SJCRH30 (cell line): ENCODE data around the gene UTP11. TPM values are rescaled to one million over a fixed set of nuclear protein-coding genes. Genes with fewer than 3 reads are reported as not detected.

Experiments
- DNase-seq, 2 experiments: peaks; one replicate each; pipeline ENCODE4 v3.0.0-alpha.2; 2015 to 2020
- H3K27ac ChIP-seq: fragments of 250-450 bp; sonication (Bioruptor Pico); 2 replicates; pipeline ENCODE4 v1.5.1; 2020; ENCODE audit warnings: mild to moderate bottlenecking, moderate library complexity
- H3K27me3 ChIP-seq: fragments of 250-450 bp; sonication (Bioruptor Pico); 2 replicates; pipeline ENCODE4 v1.5.1; 2020; ENCODE audit warnings: mild to moderate bottlenecking, moderate library complexity
- H3K36me3 ChIP-seq: fragments of 250-450 bp; sonication (Bioruptor Pico); 2 replicates; pipeline ENCODE4 v1.5.1; 2020; ENCODE audit warnings: mild to moderate bottlenecking, moderate library complexity
- H3K4me1 ChIP-seq: fragments of 250-450 bp; sonication (Bioruptor Pico); 2 replicates; pipeline ENCODE4 v1.5.1; 2020; ENCODE audit warnings: mild to moderate bottlenecking, moderate library complexity
- H3K4me3 ChIP-seq: fragments of 250-450 bp; sonication (Bioruptor Pico); 2 replicates; pipeline ENCODE4 v1.5.1; 2020; ENCODE audit warnings: mild to moderate bottlenecking, moderate library complexity
- H3K9me3 ChIP-seq: fragments of 250-450 bp; sonication (Bioruptor Pico); replicated peaks from 2 replicates; pipeline ENCODE4 v1.5.1; 2020; ENCODE audit warnings: mild to moderate bottlenecking, moderate library complexity
- total RNA-seq: library from RNA; depleted of rRNA; stranded (reverse); fragments of >200 nt; shearing (Covaris generic); gene quantifications from 2 replicates; pipeline ENCODE4 v1.2.3, GENCODE V29; 2014

UTP11 gene
- total RNA-seq, 1 experiment from 2014 or later = 128 TPM

DNA sequence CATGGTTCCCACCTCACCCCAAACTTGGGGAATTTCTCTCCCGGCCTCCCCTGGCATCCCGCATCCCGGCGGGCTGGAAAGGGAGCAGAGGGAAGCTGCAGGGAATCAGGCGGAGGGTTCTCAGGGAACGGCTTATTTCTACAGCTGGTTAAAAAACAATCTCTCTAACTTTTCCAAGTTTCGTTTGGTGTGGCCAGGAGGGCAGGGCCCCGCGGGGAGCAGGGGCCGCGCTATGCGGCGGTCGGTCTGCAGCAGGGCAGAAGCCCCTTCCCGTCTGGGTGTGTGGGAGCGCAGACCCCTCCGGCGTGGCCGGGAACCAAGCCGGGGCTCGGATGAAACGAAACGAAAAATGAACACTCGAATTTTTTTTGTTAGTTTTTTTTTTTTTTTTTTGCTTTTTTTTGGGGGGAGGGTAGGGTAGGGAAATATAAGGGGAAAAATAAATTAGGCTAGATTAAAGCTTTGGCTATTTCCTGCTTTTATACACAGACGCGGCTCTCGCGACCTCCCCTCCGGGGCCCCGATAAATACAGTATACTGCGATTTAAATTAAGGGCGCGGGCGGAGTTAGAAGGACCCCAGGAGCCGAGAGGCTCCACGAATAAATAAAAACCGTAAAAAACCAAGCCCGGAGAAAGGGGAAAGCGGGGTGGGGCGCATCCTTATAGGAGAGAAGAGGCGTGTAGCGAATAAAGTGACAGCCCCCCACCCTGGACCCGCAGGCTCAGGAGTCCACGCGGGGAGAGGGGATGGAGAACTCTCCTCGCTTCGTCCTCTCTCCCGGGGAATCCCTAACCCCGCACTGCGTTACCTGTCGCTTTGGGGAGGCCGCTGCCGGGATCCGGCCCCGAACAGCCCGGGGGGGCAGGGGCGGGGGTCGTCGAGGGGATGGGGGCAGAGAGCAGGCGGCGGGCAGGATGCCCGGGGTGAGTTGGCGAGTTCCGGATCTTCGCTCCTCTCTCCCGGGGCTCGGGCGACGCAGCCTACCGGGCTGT is 32.0 kb downstream of the UTP11 start:
- Histone ChIP-seq H3K9me3 (no peaks in the 10 kb centered on the region), H3K4me1 (no peaks in the 10 kb centered on the region), H3K36me3 (no peaks in the 10 kb centered on the region), H3K4me3 (peak overlapping the region; percentile 19; the same call in 1 of the 2 replicates), H3K27me3 (no peaks in the 10 kb centered on the region), H3K27ac (no peak overlapping the region)
- DNase-seq = no peak

DNA sequence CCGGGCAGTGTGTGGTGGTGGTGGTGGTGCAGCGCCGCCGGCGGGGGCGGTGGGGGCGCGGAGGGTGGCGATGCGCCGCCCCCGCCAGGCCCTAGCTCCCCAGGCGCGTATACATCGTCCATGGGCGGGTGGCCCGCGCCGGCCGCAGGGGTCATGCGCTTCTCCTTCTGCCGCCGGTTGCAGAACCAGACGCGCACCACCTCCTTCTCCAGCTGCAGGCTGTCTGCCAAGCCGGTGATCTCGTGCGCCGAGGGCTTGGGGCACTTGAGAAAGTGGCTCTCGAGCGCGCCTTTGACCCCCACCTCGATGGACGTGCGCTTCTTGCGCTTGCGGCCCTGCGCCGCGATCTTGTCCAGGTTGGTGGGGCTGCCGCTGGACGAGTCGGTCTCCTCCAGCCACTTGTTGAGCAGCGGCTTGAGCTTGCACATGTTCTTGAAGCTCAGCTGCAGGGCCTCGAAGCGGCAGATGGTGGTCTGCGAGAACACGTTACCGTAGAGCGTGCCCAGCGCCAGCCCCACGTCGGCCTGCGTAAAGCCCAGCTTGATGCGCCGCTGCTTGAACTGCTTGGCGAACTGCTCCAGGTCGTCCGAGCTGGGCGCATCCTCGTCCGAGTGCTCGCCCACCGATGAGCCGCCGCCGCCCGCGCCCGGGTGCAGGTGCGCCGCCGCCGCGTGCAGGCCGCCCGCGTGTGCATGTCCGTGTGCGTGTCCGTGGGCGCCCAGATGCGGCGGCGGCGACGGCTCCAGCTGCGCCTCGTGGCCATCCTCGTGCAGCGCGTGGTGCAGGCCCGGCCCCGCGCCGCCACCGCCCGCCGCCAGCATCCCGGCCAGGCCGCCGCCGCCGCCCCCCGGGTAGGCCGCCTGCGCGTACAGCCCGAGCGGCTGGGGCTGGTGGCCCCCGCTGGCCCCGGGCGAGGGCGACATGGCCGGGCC is 33.1 kb downstream of the UTP11 start:
- Histone ChIP-seq H3K4me3 (peak overlapping the region; percentile 19; the same call in 1 of the 2 replicates), H3K9me3 (no peaks in the 10 kb centered on the region), H3K27me3 (no peaks in the 10 kb centered on the region), H3K4me1 (peaks cover 5% of the 10 kb centered on the region; the same call in 1 of the 2 replicates), H3K36me3 (no peaks in the 10 kb centered on the region), H3K27ac (no peak overlapping the region)
- DNase-seq = no peak

DNA sequence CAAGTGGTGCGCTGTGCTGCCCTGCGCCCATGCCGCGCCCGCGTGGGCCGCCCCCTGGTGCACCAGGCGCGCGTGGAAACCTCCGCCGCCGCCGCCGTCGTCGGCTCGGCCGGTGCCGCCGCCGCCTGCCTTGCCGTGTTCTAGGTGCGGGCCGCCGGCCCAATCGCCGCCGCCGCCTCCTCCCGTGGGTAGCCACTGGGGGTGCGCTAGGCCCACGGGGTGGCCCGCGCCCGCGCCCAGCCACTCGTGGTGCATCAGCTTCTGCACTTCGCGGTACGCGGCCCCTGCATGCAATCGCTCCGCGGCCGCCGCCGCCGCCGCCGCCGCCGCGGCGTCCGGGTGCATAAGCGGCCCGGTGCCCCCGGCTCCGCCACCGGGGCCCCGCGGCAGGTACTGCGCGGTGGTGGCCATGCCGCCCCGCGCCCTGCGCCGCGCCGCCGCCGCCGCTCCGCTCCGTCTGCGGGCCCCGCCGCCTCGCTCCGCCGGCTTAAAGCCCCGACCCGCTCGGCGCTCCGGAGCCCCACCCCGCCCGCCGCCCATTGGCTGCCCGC is 33.9 kb downstream of the UTP11 start, which contains the start of gene POU3F1:
TSS of gene POU3F1 (minus strand) at position 461 of the 551 bp plus-strand sequence. CDS start at position 411, 50 bp downstream.
- H3K9me3 ChIP-seq = no peaks in the 10 kb centered on the region

GRCh38 chr1:38046884-38047602 is 34.5 kb downstream of the UTP11 start:
- Histone ChIP-seq H3K4me3 (peak overlapping the region; percentile 69), H3K27ac (peak overlapping the region; percentile 27; the same call in 1 of the 2 replicates), H3K36me3 (no peaks in the 10 kb centered on the region), H3K9me3 (no peaks in the 10 kb centered on the region), H3K27me3 (no peaks in the 10 kb centered on the region), H3K4me1 (peaks cover 8% of the 10 kb centered on the region; the same call in 1 of the 2 replicates)
- peak; percentile 93 to 94 for DNase-seq

More for the DNA sequence above, 33.9 kb downstream of the UTP11 start, which contains the start of gene POU3F1:
- peaks cover 8% of the 10 kb centered on the region; the same call in 1 of the 2 replicates for H3K4me1 ChIP-seq
- no peaks in the 10 kb centered on the region for H3K27me3 ChIP-seq
- no peak for DNase-seq
- H3K36me3 ChIP-seq = no peaks in the 10 kb centered on the region
- peak within 1 kb of the TSS; percentile 27; the same call in 1 of the 2 replicates for H3K27ac ChIP-seq
- H3K4me3 ChIP-seq = peak within 1 kb of the TSS; percentile 69

DNA sequence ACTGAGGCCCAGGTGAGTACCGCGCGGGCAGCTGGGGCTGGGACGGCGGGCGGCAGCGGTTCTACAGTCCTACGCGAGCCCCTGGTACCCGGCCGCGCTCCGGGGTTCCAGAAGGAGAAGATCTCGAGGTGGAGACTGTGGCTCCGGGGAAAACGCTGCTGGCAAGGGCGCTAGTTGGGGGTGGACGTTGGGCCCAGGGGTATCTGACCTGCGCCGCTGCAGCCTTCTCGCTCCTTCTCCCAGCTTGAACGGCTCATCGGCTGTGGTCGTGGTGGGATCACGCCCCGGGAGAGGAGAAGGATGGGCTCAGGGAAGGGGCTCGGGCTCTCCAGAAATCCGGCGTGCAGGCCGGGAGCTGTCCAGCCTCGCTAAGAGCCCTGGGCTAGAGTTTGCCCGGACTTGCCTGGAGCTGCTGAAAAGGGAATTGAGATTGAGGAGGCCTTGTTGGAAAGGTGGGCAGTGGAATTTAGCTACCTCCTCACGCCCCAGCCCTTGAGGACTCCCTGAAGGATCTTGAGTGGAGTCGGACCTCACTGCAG is 35.1 kb downstream of the UTP11 start:
- Histone ChIP-seq H3K36me3 (no peaks in the 10 kb centered on the region), H3K27me3 (no peaks in the 10 kb centered on the region), H3K4me1 (peaks cover 8% of the 10 kb centered on the region; the same call in 1 of the 2 replicates), H3K4me3 (peak overlapping the region; percentile 69), H3K9me3 (no peaks in the 10 kb centered on the region), H3K27ac (no peak overlapping the region; the same call in 1 of the 2 replicates)
- peak; percentile 60 for DNase-seq

DNA sequence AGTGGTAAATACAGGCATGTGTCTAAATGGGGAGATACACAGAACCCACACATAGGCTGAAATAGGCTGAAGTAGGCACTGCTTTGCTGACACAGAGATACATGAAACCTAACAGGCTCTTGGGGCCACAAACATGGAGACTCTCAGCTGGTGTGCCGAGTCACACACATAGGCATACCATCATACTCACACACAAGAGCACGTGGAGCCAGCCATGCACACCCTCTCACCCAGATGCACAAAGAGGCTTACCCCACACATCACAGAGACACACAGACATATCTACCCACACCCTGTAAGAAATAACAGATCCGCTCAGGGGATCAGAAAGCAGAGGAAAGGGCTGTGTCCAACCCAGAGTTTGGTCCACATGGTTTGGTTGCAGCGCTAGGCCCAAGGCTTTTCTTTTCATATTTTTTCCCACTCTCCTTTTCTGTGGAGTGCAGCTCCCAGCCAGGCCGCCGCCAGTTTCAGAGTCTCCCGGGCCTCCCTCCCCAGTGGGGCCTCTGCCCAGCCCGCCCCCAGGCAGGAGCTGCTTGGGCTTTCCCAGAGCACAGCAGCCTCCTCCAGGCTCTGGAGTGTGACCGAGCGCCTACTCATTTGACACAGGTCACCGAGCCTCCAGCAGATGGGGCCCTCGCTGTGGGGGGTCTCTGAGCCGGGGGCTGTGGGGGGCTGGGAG is 38.0 kb downstream of the UTP11 start:
- no peaks in the 10 kb centered on the region for H3K9me3 ChIP-seq
- no peaks in the 10 kb centered on the region for H3K36me3 ChIP-seq
- DNase-seq = peak; percentile 70 to 78
- peaks cover 8% of the 10 kb centered on the region; the same call in 1 of the 2 replicates for H3K4me1 ChIP-seq
- peak overlapping the region; percentile 17; the same call in 1 of the 2 replicates for H3K27ac ChIP-seq
- no peak overlapping the region; the same call in 1 of the 2 replicates for H3K4me3 ChIP-seq
- H3K27me3 ChIP-seq = no peaks in the 10 kb centered on the region

GRCh38 chr1:38051079-38051543 is 38.6 kb downstream of the UTP11 start:
- no peak overlapping the region for H3K4me3 ChIP-seq
- peaks cover 8% of the 10 kb centered on the region; the same call in 1 of the 2 replicates for H3K4me1 ChIP-seq
- DNase-seq = no peak
- no peak overlapping the region; the same call in 1 of the 2 replicates for H3K27ac ChIP-seq
- H3K36me3 ChIP-seq = no peaks in the 10 kb centered on the region
- no peaks in the 10 kb centered on the region for H3K27me3 ChIP-seq
- no peaks in the 10 kb centered on the region for H3K9me3 ChIP-seq

DNA sequence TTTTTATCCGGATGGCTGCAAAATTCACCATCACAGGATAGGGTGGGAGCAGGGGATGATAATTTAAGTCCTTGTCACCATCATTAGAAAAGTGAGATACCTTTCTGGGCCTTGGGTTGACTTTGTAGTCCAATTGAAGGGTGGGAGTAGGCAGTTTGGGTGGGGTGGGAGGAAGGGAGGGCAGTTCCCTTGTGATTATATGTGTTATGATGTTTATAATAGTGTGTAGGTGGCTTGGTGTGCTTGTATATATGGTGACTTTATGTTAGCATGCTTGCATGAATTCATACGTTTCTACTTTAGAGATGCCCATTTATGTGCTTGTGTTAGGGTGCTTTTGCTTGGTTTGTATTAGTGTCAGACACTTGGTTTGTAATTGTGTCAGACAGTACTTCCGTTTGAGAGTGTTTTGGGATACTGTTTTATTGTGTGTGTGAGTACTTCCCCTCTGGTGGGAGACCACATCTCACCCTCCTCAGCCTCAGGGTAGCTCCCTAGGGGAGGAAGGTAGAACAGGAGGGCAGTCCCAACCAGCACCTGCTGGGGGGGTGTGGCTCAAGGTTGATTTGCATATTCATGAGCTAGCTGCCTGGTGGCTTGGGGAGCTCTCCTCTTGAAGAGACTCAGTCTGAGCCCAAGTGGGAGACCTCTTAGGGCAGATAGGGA is 40.3 kb downstream of the UTP11 start:
- H3K27ac ChIP-seq = no peak overlapping the region
- DNase-seq = no peak

DNA sequence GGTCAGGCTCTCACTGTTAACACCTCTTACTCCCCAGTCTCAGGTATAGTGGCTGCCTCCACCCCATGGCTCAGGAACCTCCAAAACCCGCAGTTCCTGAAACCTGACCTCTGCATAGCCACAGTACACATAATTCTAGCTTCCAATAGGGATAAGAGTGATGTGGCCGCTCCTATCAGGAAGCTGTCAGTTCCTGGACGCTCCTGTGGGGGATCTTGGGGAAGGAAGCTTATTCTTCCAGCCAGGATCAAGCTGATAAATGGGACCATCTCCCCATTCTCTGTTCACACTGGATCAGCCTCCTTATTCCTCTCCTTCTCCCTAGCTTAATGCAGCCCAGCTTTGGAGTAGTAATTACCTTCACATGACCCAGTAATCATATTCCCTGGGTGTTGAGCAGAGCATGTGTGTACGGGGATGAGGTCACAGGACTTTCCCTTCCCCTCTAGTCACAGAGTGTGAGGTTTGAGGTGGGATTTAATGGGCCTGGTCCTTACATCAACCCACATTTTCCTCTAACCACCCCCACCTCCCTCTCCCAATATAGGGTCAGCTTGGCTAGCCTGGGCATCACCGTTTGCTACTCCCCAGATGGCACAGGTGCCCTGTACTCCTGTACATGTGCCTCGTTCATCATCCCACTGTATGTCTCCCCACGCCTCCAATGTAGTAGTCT is 41.0 kb downstream of the UTP11 start:
- Histone ChIP-seq H3K36me3 (no peaks in the 10 kb centered on the region), H3K9me3 (no peaks in the 10 kb centered on the region), H3K27ac (no peak overlapping the region), H3K27me3 (no peaks in the 10 kb centered on the region), H3K4me1 (peaks cover 11% of the 10 kb centered on the region; the same call in 1 of the 2 replicates), H3K4me3 (no peak overlapping the region)
- DNase-seq = no peak

More for the DNA sequence above, 40.3 kb downstream of the UTP11 start:
- Histone ChIP-seq H3K36me3 (no peaks in the 10 kb centered on the region), H3K4me1 (peaks cover 8% of the 10 kb centered on the region; the same call in 1 of the 2 replicates), H3K4me3 (no peak overlapping the region), H3K27me3 (no peaks in the 10 kb centered on the region), H3K9me3 (no peaks in the 10 kb centered on the region)

- no peaks in the 10 kb centered on the region for H3K9me3 ChIP-seq
- no peak overlapping the region for H3K27ac ChIP-seq
- peaks cover 22% of the 10 kb centered on the region; the same call in 1 of the 2 replicates for H3K4me1 ChIP-seq
- no peak for DNase-seq
- no peaks in the 10 kb centered on the region for H3K36me3 ChIP-seq
- H3K4me3 ChIP-seq = no peak overlapping the region
- no peaks in the 10 kb centered on the region for H3K27me3 ChIP-seq
Measured at GRCh38 chr1:38055398-38055797, 42.9 kb downstream of the UTP11 start.

GRCh38 chr1:38055965-38056364 is 43.4 kb downstream of the UTP11 start:
- no peak overlapping the region for H3K27ac ChIP-seq
- no peak overlapping the region for H3K4me3 ChIP-seq
- peaks cover 21% of the 10 kb centered on the region; the same call in 1 of the 2 replicates for H3K4me1 ChIP-seq
- no peak for DNase-seq
- H3K36me3 ChIP-seq = no peaks in the 10 kb centered on the region
- H3K27me3 ChIP-seq = no peaks in the 10 kb centered on the region
- no peaks in the 10 kb centered on the region for H3K9me3 ChIP-seq
